CD14-positive monocyte (primary cell): ENCODE measurements around the gene CYP2E1. TPM values are rescaled to one million over a fixed set of nuclear protein-coding genes. Genes with fewer than 3 reads are reported as not detected.
A peak's percentile ranks its signal among the peaks of the same experiment; 100 is the strongest.

ENCODE experiments used
- DNase-seq, 3 donors: peaks; one replicate each; pipeline ENCODE4 v3.0.0-alpha.2; 2011 to 2022
- H2AFZ ChIP-seq: 2 replicates; pipeline ENCODE4 v1.6.0; 2012; ENCODE audit warnings: mild to moderate bottlenecking, low read depth, low read length, inconsistent platforms; ENCODE audit not compliant: insufficient read depth, poor library complexity, severe bottlenecking
- H3K27ac ChIP-seq, 2 donors: 1 replicate in 1 of 2; 2 replicates in 1 of 2; pipeline ENCODE4 v1.5.1; 2012 to 2013; ENCODE audit warnings: low read length in 2 of 2, control low read depth in 1 of 2, inconsistent platforms in 1 of 2, low read depth in 1 of 2, mild to moderate bottlenecking in 1 of 2
- H3K27me3 ChIP-seq, 2 donors: one replicate each; pipeline versions ENCODE4 v1.6.0 to v1.6.1; 2011 to 2013; ENCODE audit warnings: low read length in 2 of 2; ENCODE audit not compliant: control insufficient read depth in 2 of 2, insufficient read depth in 2 of 2
- H3K36me3 ChIP-seq, 2 donors: replicated peaks in 1 of 2; 1 replicate in 1 of 2; 2 replicates in 1 of 2; pipeline versions ENCODE4 v1.5.1 to v1.6.1; 2012 to 2013; ENCODE audit warnings: low read length in 2 of 2, control low read depth in 1 of 2, inconsistent platforms in 1 of 2, mild to moderate bottlenecking in 1 of 2; ENCODE audit not compliant: insufficient read depth in 2 of 2, control insufficient read depth in 1 of 2
- H3K4me1 ChIP-seq, 2 donors: 1 replicate in 1 of 2; 2 replicates in 1 of 2; pipeline versions ENCODE4 v1.5.1 to v1.6.1; 2012 to 2013; ENCODE audit warnings: low read length in 2 of 2, control low read depth in 1 of 2, inconsistent platforms in 1 of 2, mild to moderate bottlenecking in 1 of 2, moderate library complexity in 1 of 2; ENCODE audit not compliant: insufficient read depth in 2 of 2, control insufficient read depth in 1 of 2
- H3K4me2 ChIP-seq: replicated peaks from 2 replicates; pipeline ENCODE3; 2012; ENCODE audit warnings: low read length, moderate library complexity, mild to moderate bottlenecking; ENCODE audit not compliant: poor library complexity, severe bottlenecking; ENCODE audit errors: extremely low read depth
- H3K4me3 ChIP-seq, 3 experiments: fragments of 200-600 bp in 1 of 3; sonication (generic) in 1 of 3; replicated peaks in 1 of 3; 1 replicate in 2 of 3; 2 replicates in 1 of 3; pipeline ENCODE4 v1.5.1; 2011 to 2013; ENCODE audit warnings: low read length in 3 of 3, mild to moderate bottlenecking in 3 of 3, control low read depth in 2 of 3, low read depth in 2 of 3, inconsistent platforms in 1 of 3, moderate library complexity in 1 of 3
- H3K79me2 ChIP-seq: 2 replicates; pipeline ENCODE4 v1.6.0; 2012; ENCODE audit warnings: mild to moderate bottlenecking, control low read depth, inconsistent platforms, low read length, moderate library complexity; ENCODE audit not compliant: insufficient read depth
- H3K9ac ChIP-seq: 2 replicates; pipeline ENCODE4 v1.6.0; 2017; ENCODE audit warnings: low read length, mild to moderate bottlenecking; ENCODE audit not compliant: insufficient read depth, poor library complexity, severe bottlenecking
- H3K9me3 ChIP-seq, 2 donors: replicated peaks in 1 of 2; 1 replicate in 1 of 2; 2 replicates in 1 of 2; pipeline versions ENCODE4 v1.5.1 to v1.6.1; 2012 to 2013; ENCODE audit warnings: low read length in 2 of 2, control low read depth in 1 of 2; ENCODE audit not compliant: control insufficient read depth in 1 of 2, insufficient read depth in 1 of 2
- H4K20me1 ChIP-seq: 2 replicates; pipeline ENCODE4 v1.6.0; 2012; ENCODE audit warnings: mild to moderate bottlenecking, low read length, control low read depth, moderate library complexity; ENCODE audit not compliant: insufficient read depth
- H3K27ac Mint-ChIP-seq, 7 donors: one replicate each; pipeline ENCODE4 v1.8.0; 2020; ENCODE audit warnings: mild to moderate bottlenecking in 7 of 7, mixed read lengths in 7 of 7, moderate library complexity in 6 of 7, inconsistent platforms in 2 of 7
- H3K27me3 Mint-ChIP-seq, 3 donors: one replicate each; pipeline ENCODE4 v1.8.0; 2021 to 2022; ENCODE audit warnings: low read depth in 3 of 3, mild to moderate bottlenecking in 3 of 3, mixed read lengths in 3 of 3, moderate library complexity in 3 of 3, inconsistent platforms in 1 of 3
- H3K36me3 Mint-ChIP-seq, 2 donors: one replicate each; pipeline ENCODE4 v1.8.0; 2020; ENCODE audit warnings: mixed read lengths in 2 of 2, inconsistent platforms in 1 of 2, mild to moderate bottlenecking in 1 of 2
- H3K4me1 Mint-ChIP-seq: one replicate; pipeline ENCODE4 v1.8.0; 2020; ENCODE audit warnings: mild to moderate bottlenecking, mixed read lengths
- H3K4me3 Mint-ChIP-seq, 2 donors: one replicate each; pipeline ENCODE4 v1.8.0; 2020; ENCODE audit warnings: mild to moderate bottlenecking in 2 of 2, mixed read lengths in 2 of 2, moderate library complexity in 1 of 2
- H3K9me3 Mint-ChIP-seq, 7 donors: one replicate each; pipeline ENCODE4 v1.8.0; 2020 to 2022; ENCODE audit warnings: mixed read lengths in 7 of 7, mild to moderate bottlenecking in 6 of 7, moderate library complexity in 6 of 7, inconsistent platforms in 2 of 7
- WGBS: methylation state at CpG from one replicate; pipeline ENCODE4 v1.1.5; 2013; ENCODE audit warnings: missing lambda C conversion rate; ENCODE audit not compliant: insufficient coverage; 5-methylcytosine and 5-hydroxymethylcytosine counted together
- intact Hi-C, 2 donors: fragments of 100-400 bp; cut with micrococcal nuclease; formaldehyde crosslinking; loops; one replicate each; pipeline versions ENCODE4 v1.15.0 to v1.15.1; 2023
- polyA minus RNA-seq: library from RNA; depleted of rRNA, polyadenylated mRNA; stranded (reverse); fragments of >200 nt; gene quantifications from 2 replicates; pipeline ENCODE4 v1.2.3, GENCODE V29; 2012
- polyA plus RNA-seq, 3 donors: library from polyadenylated mRNA; depleted of rRNA in 1 of 3; unstranded in 2 of 3; stranded (reverse) in 1 of 3; fragments of 300-500 nt in 2 of 3; fragments of >200 nt in 1 of 3; fragmentation: Illumina TruSeq in 2 of 3; gene quantifications; 1 replicate in 2 of 3; 2 replicates in 1 of 3; pipeline ENCODE4 v1.2.3, GENCODE V29; 2012 to 2021
- total RNA-seq, 12 experiments: library from RNA in 1 of 12; stranded (reverse) in 1 of 12; fragments of 120-200 nt in 1 of 12; gene quantifications; one replicate each; pipeline ENCODE4 v1.2.4 and lab custom pipeline; 2013 to 2026; ENCODE audit warnings: mixed read lengths in 6 of 12, inconsistent platforms in 1 of 12
- TF ChIP-seq, protein P1 (sequence below): fragments of 200-600 bp; IDR thresholded peaks from one replicate; pipeline ENCODE4 v1.8.0; 2022; ENCODE audit warnings: antibody characterized with exemption, mild to moderate bottlenecking

The CYP2E1 gene
- 0.04 TPM for total RNA-seq (2013)
- polyA plus RNA-seq (not detected), polyA minus RNA-seq (not detected in 2 replicates), total RNA-seq (lab: John Stamatoyannopoulos, UW) (0 to 2.6 (median 0.11) reads per million in 11 experiments)

DNA sequence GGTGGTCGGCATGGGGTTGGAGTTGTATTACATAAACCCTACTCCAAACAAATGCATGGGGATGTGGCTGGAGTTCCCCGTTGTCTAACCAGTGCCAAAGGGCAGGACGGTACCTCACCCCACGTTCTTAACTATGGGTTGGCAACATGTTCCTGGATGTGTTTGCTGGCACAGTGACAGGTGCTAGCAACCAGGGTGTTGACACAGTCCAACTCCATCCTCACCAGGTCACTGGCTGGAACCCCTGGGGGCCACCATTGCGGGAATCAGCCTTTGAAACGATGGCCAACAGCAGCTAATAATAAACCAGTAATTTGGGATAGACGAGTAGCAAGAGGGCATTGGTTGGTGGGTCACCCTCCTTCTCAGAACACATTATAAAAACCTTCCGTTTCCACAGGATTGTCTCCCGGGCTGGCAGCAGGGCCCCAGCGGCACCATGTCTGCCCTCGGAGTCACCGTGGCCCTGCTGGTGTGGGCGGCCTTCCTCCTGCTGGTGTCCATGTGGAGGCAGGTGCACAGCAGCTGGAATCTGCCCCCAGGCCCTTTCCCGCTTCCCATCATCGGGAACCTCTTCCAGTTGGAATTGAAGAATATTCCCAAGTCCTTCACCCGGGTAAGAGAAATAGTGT lies at the start of gene CYP2E1:
Gene CYP2E1 (plus strand): TSS at position 407 of the 632 bp plus-strand sequence. CDS start 33 bp downstream, at position 440.
- no peak within 1 kb of the TSS for H2AFZ ChIP-seq
- H3K36me3 Mint-ChIP-seq, result peaks cover 0 to 2% of the 10 kb centered on the region in 2 donors
- H3K36me3 ChIP-seq, result no peaks in the 10 kb centered on the region
- no peak within 1 kb of the TSS for H3K4me3 ChIP-seq
- no peaks in the 10 kb centered on the region for H4K20me1 ChIP-seq
- no peak for DNase-seq
- peaks cover 0 to 24% (median 19%) of the 10 kb centered on the region in 7 donors for H3K9me3 Mint-ChIP-seq
- H3K27me3 Mint-ChIP-seq, result peaks cover 52 to 80% (median 72%) of the 10 kb centered on the region in 3 donors
- no peak within 1 kb of the TSS for H3K9ac ChIP-seq
- peak within 1 kb of the TSS in 1 of 2 donors; percentile 80 for H3K4me3 Mint-ChIP-seq
- no peak within 1 kb of the TSS for H3K27ac Mint-ChIP-seq
- 83% methylated on average over 9 of the region's 16 CpGs for WGBS
- TF ChIP-seq, protein P1, sequence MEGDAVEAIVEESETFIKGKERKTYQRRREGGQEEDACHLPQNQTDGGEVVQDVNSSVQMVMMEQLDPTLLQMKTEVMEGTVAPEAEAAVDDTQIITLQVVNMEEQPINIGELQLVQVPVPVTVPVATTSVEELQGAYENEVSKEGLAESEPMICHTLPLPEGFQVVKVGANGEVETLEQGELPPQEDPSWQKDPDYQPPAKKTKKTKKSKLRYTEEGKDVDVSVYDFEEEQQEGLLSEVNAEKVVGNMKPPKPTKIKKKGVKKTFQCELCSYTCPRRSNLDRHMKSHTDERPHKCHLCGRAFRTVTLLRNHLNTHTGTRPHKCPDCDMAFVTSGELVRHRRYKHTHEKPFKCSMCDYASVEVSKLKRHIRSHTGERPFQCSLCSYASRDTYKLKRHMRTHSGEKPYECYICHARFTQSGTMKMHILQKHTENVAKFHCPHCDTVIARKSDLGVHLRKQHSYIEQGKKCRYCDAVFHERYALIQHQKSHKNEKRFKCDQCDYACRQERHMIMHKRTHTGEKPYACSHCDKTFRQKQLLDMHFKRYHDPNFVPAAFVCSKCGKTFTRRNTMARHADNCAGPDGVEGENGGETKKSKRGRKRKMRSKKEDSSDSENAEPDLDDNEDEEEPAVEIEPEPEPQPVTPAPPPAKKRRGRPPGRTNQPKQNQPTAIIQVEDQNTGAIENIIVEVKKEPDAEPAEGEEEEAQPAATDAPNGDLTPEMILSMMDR, result no peak
- peaks cover 24 to 43% of the 10 kb centered on the region in 2 donors for H3K27me3 ChIP-seq
- H3K9me3 ChIP-seq, result peaks cover 26 to 31% of the 10 kb centered on the region in 2 donors
- no peaks in the 10 kb centered on the region for H3K79me2 ChIP-seq
- intact Hi-C loops, result loop anchor here in 1 of 2 donors (10.0 kb wide), 1 partner anchor 202 kb away; no protein-coding TSS in a partner anchor
- peak within 1 kb of the TSS; percentile 29 for H3K4me2 ChIP-seq
- peaks cover 26 to 28% of the 10 kb centered on the region in 2 donors for H3K4me1 ChIP-seq
- H3K4me1 Mint-ChIP-seq, result peaks cover 25% of the 10 kb centered on the region
- H3K27ac ChIP-seq, result no peak within 1 kb of the TSS

DNA sequence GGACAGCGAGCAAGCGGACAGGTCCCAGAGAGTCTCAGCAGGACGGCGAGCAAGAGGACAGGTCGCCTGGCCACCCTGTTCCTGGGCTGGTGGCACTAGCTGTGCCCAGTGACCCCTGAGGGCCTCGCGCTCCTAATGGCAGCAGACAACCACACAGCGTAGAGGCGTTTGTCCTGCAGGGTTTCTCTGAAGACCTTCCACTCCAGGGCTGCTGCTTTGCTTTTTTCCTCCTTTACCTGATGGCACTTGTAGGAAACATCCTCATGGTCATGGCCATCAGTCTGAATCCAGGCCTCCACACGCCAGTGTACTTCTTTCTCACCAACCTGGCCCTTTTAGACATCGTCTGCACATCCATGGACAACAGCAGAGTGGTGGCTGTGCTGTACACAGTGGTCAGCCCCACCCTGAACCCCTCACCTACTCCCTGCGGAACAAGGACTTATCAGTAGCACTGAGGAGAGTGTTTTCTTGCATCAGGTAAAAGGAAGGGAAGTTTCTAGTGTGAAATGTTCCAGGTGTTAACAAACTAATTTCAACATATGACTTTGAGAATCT lies 46.0 kb upstream of the CYP2E1 start:
- no peaks in the 10 kb centered on the region for H3K36me3 ChIP-seq
- no peaks in the 10 kb centered on the region for H3K36me3 Mint-ChIP-seq
- 85% methylated on average over 9 of the region's 12 CpGs for WGBS

More for the DNA sequence above, 46.0 kb upstream of the CYP2E1 start:
- Histone ChIP-seq H3K4me3 (no peak overlapping the region), H3K4me2 (no peak overlapping the region), H3K4me1 (no peaks in the 10 kb centered on the region), H3K79me2 (no peaks in the 10 kb centered on the region), H3K9me3 (peaks cover 5 to 19% of the 10 kb centered on the region in 2 donors), H3K27me3 (no peaks in the 10 kb centered on the region), H2AFZ (no peak overlapping the region), H3K27ac (no peak overlapping the region), H4K20me1 (no peaks in the 10 kb centered on the region), H3K9ac (no peak overlapping the region)
- intact Hi-C loops, result no loop called here
- Mint-ChIP-seq H3K4me1 (no peaks in the 10 kb centered on the region), H3K27ac (no peak overlapping the region), H3K4me3 (no peak overlapping the region), H3K9me3 (peaks cover 12 to 21% (median 16%) of the 10 kb centered on the region in 7 donors), H3K27me3 (peaks cover 5 to 8% (median 7%) of the 10 kb centered on the region in 3 donors)
- no peak for DNase-seq
- TF ChIP-seq, protein P1, result no peak
